Measurements from ENCODE around the gene SLC5A11.

GRCh38 chr16:24953721-24954120, 108.0 kb downstream of the SLC5A11 start:
- TF ChIP-seq CTCF (IDR thresholded peaks at IDR 0.05; ENCODE audit: low read depth, low read length), result no peak
- no peak for TF ChIP-seq POLR2A (IDR thresholded peaks at IDR 0.05; ENCODE audit: extremely low read depth, insufficient read length)

Data from NB4 (cell line).